ENCODE measurements around the gene AGAP1. TPM values are rescaled to one million over a fixed set of nuclear protein-coding genes. Genes with fewer than 3 reads are reported as not detected.

AGAP1 gene
- total and polyA plus RNA-seq, 2 donors (not counting 3 experiments of a cell fraction or from before 2014, with no cell fraction given) = 10.2 to 20.9 TPM

DNA sequence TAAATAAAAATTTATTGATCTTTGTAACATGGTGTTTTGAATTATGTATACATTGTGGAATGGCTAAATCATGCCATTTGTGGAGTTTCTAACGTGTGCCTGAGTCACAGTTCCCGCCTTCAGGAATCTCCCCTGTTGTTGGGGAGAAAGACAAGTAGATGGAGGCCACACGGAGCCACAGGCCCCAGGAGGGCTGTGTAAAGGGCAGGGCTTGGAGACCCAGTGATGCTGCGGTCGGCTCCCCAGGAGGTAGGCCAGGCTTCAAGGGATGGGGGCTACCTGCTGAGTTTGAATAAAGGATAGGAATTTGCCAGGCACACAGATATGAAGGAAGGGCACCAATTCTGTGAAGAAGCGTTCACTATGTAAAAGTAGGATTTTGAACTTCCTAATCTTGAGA, 417.3 kb downstream of the AGAP1 start:
- FAIRE-seq (no peak), DNase-seq (ENCODE audit: low read depth, low spot score) (no peak)
- dilution Hi-C loops (cut with MboI; ENCODE audit: extremely low pct_ligation_motif_present, low sequenced_read_pairs) = no loop called here
- no peak overlapping the region for H3K9ac ChIP-seq (replicated peaks; ENCODE audit: extremely low read depth, insufficient read depth, low read length)
- ChIA-PET POLR2A (no interaction called here), CTCF (no interaction called here)
- intact Hi-C loops (cut with micrococcal nuclease) = no loop called here
- H2AFZ ChIP-seq (ENCODE audit: low read depth, low read length) = no peak overlapping the region
- H3K4me3 ChIP-seq (replicated peaks in 1 of 3; ENCODE audit: insufficient read depth in 1 of 3, low read depth in 1 of 3, low read length in 3 of 3) = no peak overlapping the region
- no peak for TF ChIP-seq POLR2AphosphoS5 (IDR thresholded peaks at IDR 0.05; ENCODE audit: insufficient read depth, low read depth, low read length)
- no peak for TF ChIP-seq MYC (IDR thresholded peaks at IDR 0.05; ENCODE audit: low read depth, low read length)
- TF ChIP-seq EZH2 (IDR thresholded peaks at IDR 0.05; ENCODE audit: borderline replicate concordance, low read depth, low read length, severe bottlenecking) = no peak
- TF ChIP-seq FOS (IDR thresholded peaks at IDR 0.05; ENCODE audit: borderline replicate concordance, insufficient read depth, low read length) = no peak
- no peak overlapping the region for H3K27ac ChIP-seq (ENCODE audit: insufficient read depth, low read depth, low read length)
- H3K27me3 ChIP-seq (ENCODE audit: control insufficient read depth in 2 of 2, insufficient read depth in 2 of 2, low read length in 2 of 2) = no peaks in the 10 kb centered on the region
- no peaks in the 10 kb centered on the region for H3K4me1 ChIP-seq (ENCODE audit: control insufficient read depth, extremely low read depth, insufficient read depth, low read length)
- BruUV-seq (replicated peaks) = no TSS peak
- H3K9me3 ChIP-seq (replicated peaks; ENCODE audit: control insufficient read depth, insufficient read depth, low read length) = no peaks in the 10 kb centered on the region
- no peaks in the 10 kb centered on the region for H4K20me1 ChIP-seq (replicated peaks; ENCODE audit: control insufficient read depth, extremely low read depth, insufficient read depth, low read length)
- H3K4me2 ChIP-seq (ENCODE audit: insufficient read depth, low read length) = no peak overlapping the region
- H3K9me1 ChIP-seq (replicated peaks; ENCODE audit: control insufficient read depth, extremely low read depth, insufficient read depth, low read length) = no peaks in the 10 kb centered on the region
- H3K79me2 ChIP-seq (ENCODE audit: control insufficient read depth, insufficient read depth, low read length) = no peaks in the 10 kb centered on the region
- no peaks in the 10 kb centered on the region for H3K36me3 ChIP-seq (ENCODE audit: control insufficient read depth in 2 of 2, extremely low read depth in 1 of 2, insufficient read depth in 2 of 2, low read length in 2 of 2)

DNA sequence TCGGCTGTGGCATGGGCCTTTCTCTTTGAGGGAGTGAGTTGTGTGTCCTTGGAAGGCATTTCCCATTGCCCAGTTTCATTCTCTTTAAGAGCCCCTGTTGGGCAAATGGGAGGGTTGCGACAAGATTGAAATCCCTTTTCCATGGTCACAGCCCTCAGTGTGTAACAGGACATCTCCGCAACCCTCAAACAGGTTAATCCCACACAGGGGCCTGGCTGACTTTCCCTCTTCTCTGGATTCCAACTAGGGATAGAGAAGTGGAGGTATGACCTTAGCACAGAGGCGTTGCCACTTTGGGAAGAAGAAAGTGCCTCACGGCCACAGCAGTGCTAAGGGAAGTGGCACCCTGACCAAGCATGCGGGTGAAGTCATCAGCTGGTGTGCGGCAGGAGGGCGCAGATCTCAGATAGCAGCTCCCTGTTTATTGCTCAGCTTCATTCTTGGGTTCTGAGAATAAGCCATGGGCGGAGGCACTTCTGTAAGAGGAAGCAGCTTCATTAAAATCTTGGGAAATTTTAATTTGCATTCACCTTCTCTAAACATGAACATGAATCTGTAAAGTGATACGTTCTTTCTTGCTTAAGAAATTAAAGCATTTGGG, 417.9 kb downstream of the AGAP1 start:
- dilution Hi-C loops (cut with MboI; ENCODE audit: extremely low pct_ligation_motif_present, low sequenced_read_pairs) = no loop called here

More for the DNA sequence above, 417.9 kb downstream of the AGAP1 start:
- ChIA-PET CTCF (no interaction called here), POLR2A (no interaction called here)
- Histone ChIP-seq H4K20me1 (replicated peaks; ENCODE audit: control insufficient read depth, extremely low read depth, insufficient read depth, low read length) (no peaks in the 10 kb centered on the region), H3K27ac (ENCODE audit: insufficient read depth, low read depth, low read length) (no peak overlapping the region), H3K9me1 (replicated peaks; ENCODE audit: control insufficient read depth, extremely low read depth, insufficient read depth, low read length) (no peaks in the 10 kb centered on the region), H3K27me3 (ENCODE audit: control insufficient read depth in 2 of 2, insufficient read depth in 2 of 2, low read length in 2 of 2) (no peaks in the 10 kb centered on the region), H3K4me3 (replicated peaks in 1 of 3; ENCODE audit: insufficient read depth in 1 of 3, low read depth in 1 of 3, low read length in 3 of 3) (no peak overlapping the region), H3K4me1 (ENCODE audit: control insufficient read depth, extremely low read depth, insufficient read depth, low read length) (no peaks in the 10 kb centered on the region), H3K36me3 (ENCODE audit: control insufficient read depth in 2 of 2, extremely low read depth in 1 of 2, insufficient read depth in 2 of 2, low read length in 2 of 2) (no peaks in the 10 kb centered on the region), H2AFZ (ENCODE audit: low read depth, low read length) (no peak overlapping the region), H3K9me3 (replicated peaks; ENCODE audit: control insufficient read depth, insufficient read depth, low read length) (no peaks in the 10 kb centered on the region), H3K9ac (replicated peaks; ENCODE audit: extremely low read depth, insufficient read depth, low read length) (no peak overlapping the region), H3K79me2 (ENCODE audit: control insufficient read depth, insufficient read depth, low read length) (no peaks in the 10 kb centered on the region), H3K4me2 (ENCODE audit: insufficient read depth, low read length) (no peak overlapping the region)
- no peak for FAIRE-seq
- TF ChIP-seq, protein P1, sequence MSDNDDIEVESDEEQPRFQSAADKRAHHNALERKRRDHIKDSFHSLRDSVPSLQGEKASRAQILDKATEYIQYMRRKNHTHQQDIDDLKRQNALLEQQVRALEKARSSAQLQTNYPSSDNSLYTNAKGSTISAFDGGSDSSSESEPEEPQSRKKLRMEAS (IDR thresholded peaks at IDR 0.05; ENCODE audit: insufficient read depth, insufficient read length) = no peak
- TF ChIP-seq EZH2 (IDR thresholded peaks at IDR 0.05; ENCODE audit: borderline replicate concordance, low read depth, low read length, severe bottlenecking) = no peak
- no peak for TF ChIP-seq JUN (IDR thresholded peaks at IDR 0.05; ENCODE audit: borderline replicate concordance, insufficient read depth, insufficient read length, low read depth)
- no peak for TF ChIP-seq POLR2A (IDR thresholded peaks at IDR 0.05; ENCODE audit: low read depth, low read length)
- TF ChIP-seq MYC (IDR thresholded peaks at IDR 0.05; ENCODE audit: low read depth, low read length) = no peak
- no peak for TF ChIP-seq POLR2AphosphoS5 (IDR thresholded peaks at IDR 0.05; ENCODE audit: insufficient read depth, low read depth, low read length)
- no peak for TF ChIP-seq FOS (IDR thresholded peaks at IDR 0.05; ENCODE audit: borderline replicate concordance, insufficient read depth, low read length)
- no peak for TF ChIP-seq GATA2 (IDR thresholded peaks at IDR 0.05; ENCODE audit: insufficient read depth, insufficient read length, low read depth, low read length)
- intact Hi-C loops (cut with micrococcal nuclease) = no loop called here
- no peak for DNase-seq (ENCODE audit: low read depth, low spot score)
- no TSS peak for BruUV-seq (replicated peaks)

All from endothelial cell of umbilical vein (primary cell).